HepG2 (cell line): ENCODE measurements around the gene ABHD12. TPM values are rescaled to one million over a fixed set of nuclear protein-coding genes. Genes with fewer than 3 reads are reported as not detected.
A peak's percentile ranks its signal among the peaks of the same experiment; 100 is the strongest.

Source experiments
- BHLHE40 ChIP-seq: IDR thresholded peaks from 2 replicates; pipeline ENCODE4 v1.6.1; 2011; ENCODE audit warnings: low read length, improper control_type of control experiment
- CHD2 ChIP-seq: IDR thresholded peaks from 2 replicates; pipeline ENCODE4 v1.6.1; 2011; ENCODE audit warnings: low read depth, low read length, improper control_type of control experiment
- HNRNPUL1 ChIP-seq: fragments of 200-400 bp; formaldehyde crosslinking; IDR thresholded peaks from 2 replicates; pipeline ENCODE4 v1.6.1; 2017; ENCODE audit warnings: low read depth, mild to moderate bottlenecking, low read length, moderate library complexity
- HOXA5 ChIP-seq: sonication (generic); formaldehyde crosslinking; IDR thresholded peaks from 2 replicates; pipeline ENCODE4 v1.4.0; 2020; ENCODE audit warnings: missing genetic modification reagents
- MIXL1 ChIP-seq: IDR thresholded peaks from 2 replicates; pipeline ENCODE4 v1.6.1; 2016
- MTF1 ChIP-seq: sonication (generic); formaldehyde crosslinking; IDR thresholded peaks from 2 replicates; pipeline ENCODE4 v1.5.0; 2020; ENCODE audit warnings: missing genetic modification reagents
- POLR2AphosphoS2 ChIP-seq: IDR thresholded peaks from 2 replicates; pipeline ENCODE4 v1.6.1; 2011; ENCODE audit warnings: low read depth, low read length, improper control_type of control experiment
- PTBP1 ChIP-seq: fragments of 200-400 bp; formaldehyde crosslinking; IDR thresholded peaks from 2 replicates; pipeline ENCODE4 v1.6.1; 2018; ENCODE audit warnings: low read length, low read depth; ENCODE audit not compliant: poor library complexity, severe bottlenecking
- SOX13 ChIP-seq, 3 experiments: fragments of 450-650 bp in 1 of 3; sonication (generic) in 1 of 3; formaldehyde crosslinking in 1 of 3; IDR thresholded peaks in 2 of 3; conservative IDR thresholded peaks in 1 of 3; 2 replicates each; pipeline versions ENCODE4 v1.5.0 to v1.6.1; 2016 to 2020; ENCODE audit warnings: antibody characterized with exemption in 1 of 3, mild to moderate bottlenecking in 1 of 3, missing compliant biosample characterization in 1 of 3, missing genetic modification reagents in 1 of 3, moderate library complexity in 1 of 3
- ZFYVE20 ChIP-seq: sonication (generic); formaldehyde crosslinking; IDR thresholded peaks from 2 replicates; pipeline ENCODE4 v1.8.0; 2023; ENCODE audit warnings: low read depth, mild to moderate bottlenecking, moderate library complexity, missing genetic modification reagents, borderline replicate concordance
- ZNF12 ChIP-seq: sonication (generic); formaldehyde crosslinking; IDR thresholded peaks from 2 replicates; pipeline ENCODE4 v1.5.0; 2020; ENCODE audit warnings: missing genetic modification reagents
- ZNF260 ChIP-seq: sonication (generic); formaldehyde crosslinking; IDR thresholded peaks from 2 replicates; pipeline ENCODE4 v1.4.0; 2020; ENCODE audit warnings: missing genetic modification reagents, low read depth, mild to moderate bottlenecking, borderline replicate concordance
- ZNF780A ChIP-seq: sonication (generic); formaldehyde crosslinking; IDR thresholded peaks from 2 replicates; pipeline ENCODE4 v1.8.0; 2022; ENCODE audit warnings: mild to moderate bottlenecking, missing genetic modification reagents, moderate library complexity
- polyA plus RNA-seq, 8 experiments: library from polyadenylated mRNA; depleted of rRNA in 3 of 8; stranded (reverse) in 7 of 8; unstranded in 1 of 8; fragments of >200 nt; fragmentation: Illumina TruSeq in 4 of 8; extraction: Trizol in 4 of 8; gene quantifications; 2 replicates each; pipeline versions ENCODE4 v1.2.1 to v1.2.3, GENCODE V29; 2011 to 2016; ENCODE audit warnings: low read depth in 4 of 8, missing spikeins in 1 of 8, mixed read lengths in 1 of 8; ENCODE audit not compliant: insufficient read depth in 1 of 8
- total RNA-seq, 5 experiments: library from RNA; depleted of rRNA; stranded (reverse); fragments of >200 nt; fragmentation: Illumina TruSeq; extraction: Trizol; gene quantifications; 2 replicates each; pipeline ENCODE4 v1.2.3, GENCODE V29; 2016; ENCODE audit warnings: low read depth in 1 of 5
- TF ChIP-seq, protein P1 (sequence below): sonication (generic); formaldehyde crosslinking; IDR thresholded peaks from 2 replicates; pipeline ENCODE4 v1.9.0; 2021; ENCODE audit warnings: missing genetic modification reagents, borderline replicate concordance
- TF ChIP-seq, protein P2 (sequence below): sonication (generic); formaldehyde crosslinking; IDR thresholded peaks from 2 replicates; pipeline ENCODE4 v1.4.0; 2020; ENCODE audit warnings: missing genetic modification reagents
- TF ChIP-seq, protein P3 (sequence below): sonication (generic); formaldehyde crosslinking; IDR thresholded peaks from 2 replicates; pipeline ENCODE4 v1.4.0; 2020; ENCODE audit warnings: missing genetic modification reagents
- TF ChIP-seq, protein P4 (sequence below): sonication (generic); formaldehyde crosslinking; IDR thresholded peaks from 2 replicates; pipeline ENCODE4 v1.4.0; 2020; ENCODE audit warnings: mild to moderate bottlenecking, missing genetic modification reagents
- TF ChIP-seq, protein P5 (sequence below): sonication (generic); formaldehyde crosslinking; IDR thresholded peaks from 2 replicates; pipeline ENCODE4 v1.4.0; 2020; ENCODE audit warnings: missing genetic modification reagents

ABHD12 gene
- total and polyA plus RNA-seq, 2 of the 13 experiments (the other 11 are each of a cell fraction or from before 2014, with no cell fraction given) = 23.5 to 72.1 TPM

DNA sequence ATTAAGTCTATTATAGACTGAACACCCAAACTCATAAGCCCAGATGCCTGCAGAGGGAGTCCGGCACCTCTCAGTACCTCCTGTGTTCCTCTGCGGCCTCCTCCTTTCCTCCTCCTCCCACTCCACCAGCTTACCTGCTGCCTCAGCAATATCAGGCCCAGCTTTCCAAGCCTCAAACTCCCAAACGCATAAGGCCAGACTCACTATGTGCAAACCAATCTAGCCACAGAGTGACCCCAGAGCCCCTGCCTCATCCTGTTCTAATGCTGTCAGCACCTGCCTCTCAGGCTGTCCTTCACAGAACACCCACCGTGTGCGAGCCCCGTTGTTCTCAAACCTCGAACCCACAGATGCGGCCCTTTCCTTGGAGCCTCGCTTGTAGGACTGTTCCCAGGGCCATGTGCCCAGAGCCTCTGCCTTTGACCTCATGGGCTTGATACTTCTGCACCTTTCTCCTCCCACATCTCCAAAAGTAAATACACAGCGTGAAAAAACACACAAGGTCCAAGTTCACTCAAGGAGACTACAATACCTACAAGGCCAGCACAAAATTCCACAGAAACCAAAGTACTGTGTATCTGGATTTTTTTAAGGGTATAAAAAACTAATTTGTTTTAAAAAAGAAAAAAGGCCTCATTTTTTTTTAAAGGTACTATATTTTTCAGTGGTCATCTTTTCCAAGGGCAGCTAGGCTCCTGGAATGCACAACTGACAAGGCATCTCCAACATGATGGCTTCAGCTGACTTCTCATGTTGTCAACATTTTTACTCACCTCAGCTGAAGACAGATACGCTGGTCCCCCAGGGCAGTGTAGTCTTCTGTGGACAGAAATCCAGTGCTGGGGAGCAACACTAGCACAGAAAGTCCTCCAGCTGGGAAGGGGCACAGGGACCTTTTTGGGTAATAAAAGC, 52.3 kb downstream of the ABHD12 start (continued):
- TF ChIP-seq, protein P1, sequence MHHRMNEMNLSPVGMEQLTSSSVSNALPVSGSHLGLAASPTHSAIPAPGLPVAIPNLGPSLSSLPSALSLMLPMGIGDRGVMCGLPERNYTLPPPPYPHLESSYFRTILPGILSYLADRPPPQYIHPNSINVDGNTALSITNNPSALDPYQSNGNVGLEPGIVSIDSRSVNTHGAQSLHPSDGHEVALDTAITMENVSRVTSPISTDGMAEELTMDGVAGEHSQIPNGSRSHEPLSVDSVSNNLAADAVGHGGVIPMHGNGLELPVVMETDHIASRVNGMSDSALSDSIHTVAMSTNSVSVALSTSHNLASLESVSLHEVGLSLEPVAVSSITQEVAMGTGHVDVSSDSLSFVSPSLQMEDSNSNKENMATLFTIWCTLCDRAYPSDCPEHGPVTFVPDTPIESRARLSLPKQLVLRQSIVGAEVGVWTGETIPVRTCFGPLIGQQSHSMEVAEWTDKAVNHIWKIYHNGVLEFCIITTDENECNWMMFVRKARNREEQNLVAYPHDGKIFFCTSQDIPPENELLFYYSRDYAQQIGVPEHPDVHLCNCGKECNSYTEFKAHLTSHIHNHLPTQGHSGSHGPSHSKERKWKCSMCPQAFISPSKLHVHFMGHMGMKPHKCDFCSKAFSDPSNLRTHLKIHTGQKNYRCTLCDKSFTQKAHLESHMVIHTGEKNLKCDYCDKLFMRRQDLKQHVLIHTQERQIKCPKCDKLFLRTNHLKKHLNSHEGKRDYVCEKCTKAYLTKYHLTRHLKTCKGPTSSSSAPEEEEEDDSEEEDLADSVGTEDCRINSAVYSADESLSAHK (CRISPR knock-in tag) = peak; percentile 34; the same call in 1 of the 2 replicates
- TF ChIP-seq HOXA5 (CRISPR knock-in tag) (peak; percentile 89), CHD2 (no peak), ZNF780A (CRISPR knock-in tag) (no peak), ZNF12 (CRISPR knock-in tag) (no peak), MTF1 (CRISPR knock-in tag) (peak; percentile 74), POLR2AphosphoS2 (no peak), SOX13 (IDR thresholded peaks at IDR 0.05) (no peak; the same call in 1 of the 2 replicates), SOX13 (CRISPR knock-in tag; conservative IDR thresholded peaks at IDR 0.05 in 1 of 2, IDR thresholded peaks at IDR 0.05 in 1 of 2) (peak in 1 of 2 experiments; percentile 96; a peak in 2 of 4 replicates), MIXL1 (CRISPR knock-in tag) (peak; percentile 92), PTBP1 (peak; percentile 70), HNRNPUL1 (no peak), BHLHE40 (no peak), ZFYVE20 (peak; percentile 69; the same call in 1 of the 2 replicates), ZNF260 (CRISPR knock-in tag) (no peak)
- TF ChIP-seq, protein P2, sequence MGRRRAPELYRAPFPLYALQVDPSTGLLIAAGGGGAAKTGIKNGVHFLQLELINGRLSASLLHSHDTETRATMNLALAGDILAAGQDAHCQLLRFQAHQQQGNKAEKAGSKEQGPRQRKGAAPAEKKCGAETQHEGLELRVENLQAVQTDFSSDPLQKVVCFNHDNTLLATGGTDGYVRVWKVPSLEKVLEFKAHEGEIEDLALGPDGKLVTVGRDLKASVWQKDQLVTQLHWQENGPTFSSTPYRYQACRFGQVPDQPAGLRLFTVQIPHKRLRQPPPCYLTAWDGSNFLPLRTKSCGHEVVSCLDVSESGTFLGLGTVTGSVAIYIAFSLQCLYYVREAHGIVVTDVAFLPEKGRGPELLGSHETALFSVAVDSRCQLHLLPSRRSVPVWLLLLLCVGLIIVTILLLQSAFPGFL (CRISPR knock-in tag) = no peak
- TF ChIP-seq, protein P3, sequence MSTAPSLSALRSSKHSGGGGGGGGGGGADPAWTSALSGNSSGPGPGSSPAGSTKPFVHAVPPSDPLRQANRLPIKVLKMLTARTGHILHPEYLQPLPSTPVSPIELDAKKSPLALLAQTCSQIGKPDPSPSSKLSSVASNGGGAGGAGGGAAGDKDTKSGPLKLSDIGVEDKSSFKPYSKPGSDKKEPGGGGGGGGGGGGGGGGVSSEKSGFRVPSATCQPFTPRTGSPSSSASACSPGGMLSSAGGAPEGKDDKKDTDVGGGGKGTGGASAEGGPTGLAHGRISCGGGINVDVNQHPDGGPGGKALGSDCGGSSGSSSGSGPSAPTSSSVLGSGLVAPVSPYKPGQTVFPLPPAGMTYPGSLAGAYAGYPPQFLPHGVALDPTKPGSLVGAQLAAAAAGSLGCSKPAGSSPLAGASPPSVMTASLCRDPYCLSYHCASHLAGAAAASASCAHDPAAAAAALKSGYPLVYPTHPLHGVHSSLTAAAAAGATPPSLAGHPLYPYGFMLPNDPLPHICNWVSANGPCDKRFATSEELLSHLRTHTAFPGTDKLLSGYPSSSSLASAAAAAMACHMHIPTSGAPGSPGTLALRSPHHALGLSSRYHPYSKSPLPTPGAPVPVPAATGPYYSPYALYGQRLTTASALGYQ = peak; percentile 94; the same call in 1 of the 2 replicates
- TF ChIP-seq, protein P4, sequence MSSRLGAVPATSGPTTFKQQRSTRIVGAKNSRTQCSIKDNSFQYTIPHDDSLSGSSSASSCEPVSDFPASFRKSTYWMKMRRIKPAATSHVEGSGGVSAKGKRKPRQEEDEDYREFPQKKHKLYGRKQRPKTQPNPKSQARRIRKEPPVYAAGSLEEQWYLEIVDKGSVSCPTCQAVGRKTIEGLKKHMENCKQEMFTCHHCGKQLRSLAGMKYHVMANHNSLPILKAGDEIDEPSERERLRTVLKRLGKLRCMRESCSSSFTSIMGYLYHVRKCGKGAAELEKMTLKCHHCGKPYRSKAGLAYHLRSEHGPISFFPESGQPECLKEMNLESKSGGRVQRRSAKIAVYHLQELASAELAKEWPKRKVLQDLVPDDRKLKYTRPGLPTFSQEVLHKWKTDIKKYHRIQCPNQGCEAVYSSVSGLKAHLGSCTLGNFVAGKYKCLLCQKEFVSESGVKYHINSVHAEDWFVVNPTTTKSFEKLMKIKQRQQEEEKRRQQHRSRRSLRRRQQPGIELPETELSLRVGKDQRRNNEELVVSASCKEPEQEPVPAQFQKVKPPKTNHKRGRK (CRISPR knock-in tag) = 0 out of 2 replicates have a peak, but pooled peaks have one; percentile 33
- TF ChIP-seq, protein P5, sequence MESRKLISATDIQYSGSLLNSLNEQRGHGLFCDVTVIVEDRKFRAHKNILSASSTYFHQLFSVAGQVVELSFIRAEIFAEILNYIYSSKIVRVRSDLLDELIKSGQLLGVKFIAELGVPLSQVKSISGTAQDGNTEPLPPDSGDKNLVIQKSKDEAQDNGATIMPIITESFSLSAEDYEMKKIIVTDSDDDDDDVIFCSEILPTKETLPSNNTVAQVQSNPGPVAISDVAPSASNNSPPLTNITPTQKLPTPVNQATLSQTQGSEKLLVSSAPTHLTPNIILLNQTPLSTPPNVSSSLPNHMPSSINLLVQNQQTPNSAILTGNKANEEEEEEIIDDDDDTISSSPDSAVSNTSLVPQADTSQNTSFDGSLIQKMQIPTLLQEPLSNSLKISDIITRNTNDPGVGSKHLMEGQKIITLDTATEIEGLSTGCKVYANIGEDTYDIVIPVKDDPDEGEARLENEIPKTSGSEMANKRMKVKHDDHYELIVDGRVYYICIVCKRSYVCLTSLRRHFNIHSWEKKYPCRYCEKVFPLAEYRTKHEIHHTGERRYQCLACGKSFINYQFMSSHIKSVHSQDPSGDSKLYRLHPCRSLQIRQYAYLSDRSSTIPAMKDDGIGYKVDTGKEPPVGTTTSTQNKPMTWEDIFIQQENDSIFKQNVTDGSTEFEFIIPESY (CRISPR knock-in tag) = peak; percentile 46; the same call in 1 of the 2 replicates
